Spleen (tissue), 7 donors: ENCODE measurements around the gene EPHB1.

ENCODE experiments used
- POLR2A ChIP-seq, 3 donors: fragments of 450-650 bp; IDR thresholded peaks; one replicate each; pipeline ENCODE4 v1.5.1; 2017; ENCODE audit warnings: antibody characterized with exemption in 3 of 3, mild to moderate bottlenecking in 1 of 3
- POLR2AphosphoS5 ChIP-seq, 3 donors: sonication (generic); formaldehyde crosslinking; IDR thresholded peaks; one replicate each; pipeline ENCODE4 v1.5.1; 2017; ENCODE audit warnings: antibody characterized with exemption in 3 of 3
- TF ChIP-seq, protein P1 (sequence below), 11 experiments: fragments of 200-600 bp in 7 of 11; fragments of 450-650 bp in 4 of 11; sonication (generic) in 4 of 11; IDR thresholded peaks in 8 of 11; conservative IDR thresholded peaks in 3 of 11; 1 replicate in 7 of 11; 2 replicates in 4 of 11; pipeline versions ENCODE4 v1.4.0 to v1.8.0; 2016 to 2021; ENCODE audit warnings: antibody characterized with exemption in 11 of 11, inconsistent platforms in 4 of 11, mild to moderate bottlenecking in 1 of 11
- donor health status: DM: no; HTN: no; CAD: no; lungs with moderate emphysema.
- donor health status: DM: no; HTN: no; CAD: no.
- donor health status: DM: no; HTN: no; CAD: no.

GRCh38 chr3:134822090-134822489 is 27.0 kb downstream of the EPHB1 start:
- TF ChIP-seq, protein P1, sequence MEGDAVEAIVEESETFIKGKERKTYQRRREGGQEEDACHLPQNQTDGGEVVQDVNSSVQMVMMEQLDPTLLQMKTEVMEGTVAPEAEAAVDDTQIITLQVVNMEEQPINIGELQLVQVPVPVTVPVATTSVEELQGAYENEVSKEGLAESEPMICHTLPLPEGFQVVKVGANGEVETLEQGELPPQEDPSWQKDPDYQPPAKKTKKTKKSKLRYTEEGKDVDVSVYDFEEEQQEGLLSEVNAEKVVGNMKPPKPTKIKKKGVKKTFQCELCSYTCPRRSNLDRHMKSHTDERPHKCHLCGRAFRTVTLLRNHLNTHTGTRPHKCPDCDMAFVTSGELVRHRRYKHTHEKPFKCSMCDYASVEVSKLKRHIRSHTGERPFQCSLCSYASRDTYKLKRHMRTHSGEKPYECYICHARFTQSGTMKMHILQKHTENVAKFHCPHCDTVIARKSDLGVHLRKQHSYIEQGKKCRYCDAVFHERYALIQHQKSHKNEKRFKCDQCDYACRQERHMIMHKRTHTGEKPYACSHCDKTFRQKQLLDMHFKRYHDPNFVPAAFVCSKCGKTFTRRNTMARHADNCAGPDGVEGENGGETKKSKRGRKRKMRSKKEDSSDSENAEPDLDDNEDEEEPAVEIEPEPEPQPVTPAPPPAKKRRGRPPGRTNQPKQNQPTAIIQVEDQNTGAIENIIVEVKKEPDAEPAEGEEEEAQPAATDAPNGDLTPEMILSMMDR (IDR thresholded peaks at IDR 0.05 in 8 of 11, conservative IDR thresholded peaks at IDR 0.05 in 3 of 11), result no peak
- TF ChIP-seq POLR2A (IDR thresholded peaks at IDR 0.05), result no peak
- no peak for TF ChIP-seq POLR2AphosphoS5 (IDR thresholded peaks at IDR 0.05)
